Measurements from ENCODE around the gene LDLRAD2. TPM values are rescaled to one million over a fixed set of nuclear protein-coding genes. Genes with fewer than 3 reads are reported as not detected.
"Not testable (repeated sequence)": the region's sequence is repeated elsewhere in the genome, so short reads cannot be mapped to it uniquely, and the experiment has no call there.

Gene LDLRAD2
- total and polyA plus RNA-seq, 2 of the 8 experiments (the other 6 are each of a cell fraction or from before 2014, with no cell fraction given), result 0.48 to 0.74 TPM

GRCh38 chr1:21775985-21776562, 36.0 kb upstream of the LDLRAD2 start (continued):
- no peak for TF ChIP-seq RBBP5 (IDR thresholded peaks at IDR 0.05; ENCODE audit: borderline replicate concordance, low read depth, low read length)
- TF ChIP-seq KDM4A (IDR thresholded peaks at IDR 0.05; ENCODE audit: low read depth, low read length, severe bottlenecking), result no peak
- TF ChIP-seq SIN3A (conservative IDR thresholded peaks at IDR 0.05 in 1 of 2, IDR thresholded peaks at IDR 0.05 in 1 of 2; ENCODE audit: low read depth in 1 of 2, low read length in 2 of 2), result no peak

GRCh38 chr1:21776925-21777324, 35.1 kb upstream of the LDLRAD2 start:
- H3K27me3 ChIP-seq (replicated peaks in 1 of 4; ENCODE audit: control insufficient read depth in 3 of 4, extremely low read depth in 1 of 4, insufficient read depth in 3 of 4, low read length in 3 of 4); H4K20me1 ChIP-seq (replicated peaks in 1 of 2; ENCODE audit: control insufficient read depth in 1 of 2, insufficient read depth in 2 of 2, low read length in 2 of 2); H3K27ac ChIP-seq (ENCODE audit: low read depth, low read length); H2AFZ ChIP-seq (ENCODE audit: low read length); H3K4me1 ChIP-seq (replicated peaks in 1 of 4; ENCODE audit: control insufficient read depth in 3 of 4, insufficient read depth in 4 of 4, low read length in 3 of 4); H3K4ac ChIP-seq (replicated peaks; ENCODE audit: insufficient read length, low read depth, low read length); H3K18ac ChIP-seq (ENCODE audit: extremely low read depth, low read length); H2BK12ac ChIP-seq (ENCODE audit: low read depth, low read length); H2BK120ac ChIP-seq (replicated peaks; ENCODE audit: low read depth, low read length); H4K5ac ChIP-seq (ENCODE audit: insufficient read length, low read depth, low read length); POLR2A ChIA-PET (ENCODE audit: partially characterized antibody); H4K91ac ChIP-seq (replicated peaks; ENCODE audit: insufficient read length, low read length); H3K9ac ChIP-seq (replicated peaks in 1 of 4; ENCODE audit: extremely low read depth in 1 of 4, low read depth in 3 of 4, low read length in 3 of 4); H4K8ac ChIP-seq (ENCODE audit: extremely low read depth, insufficient read depth, low read length); H3K56ac ChIP-seq (replicated peaks; ENCODE audit: insufficient read length, low read depth, low read length); H3K36me3 ChIP-seq (ENCODE audit: control insufficient read depth in 2 of 4, insufficient read depth in 4 of 4, low read length in 3 of 4); H3K9me3 ChIP-seq (ENCODE audit: insufficient read depth in 2 of 2, low read depth in 1 of 2, low read length in 1 of 2); H2BK15ac ChIP-seq (ENCODE audit: low read length); H2BK5ac ChIP-seq (ENCODE audit: low read depth, low read length); DNase-seq (ENCODE audit: low read depth in 1 of 2, low spot score in 2 of 2); H3K14ac ChIP-seq (ENCODE audit: insufficient read length); H3K79me1 ChIP-seq (ENCODE audit: low read depth, low read length); H3K23me2 ChIP-seq (ENCODE audit: low read depth, low read length); FAIRE-seq; H3K23ac ChIP-seq (ENCODE audit: insufficient read length); H3K4me3 ChIP-seq (ENCODE audit: extremely low read depth in 1 of 4, insufficient read depth in 2 of 4, low read depth in 3 of 4, low read length in 4 of 4); H3K4me2 ChIP-seq (ENCODE audit: insufficient read depth in 1 of 2, low read depth in 2 of 2, low read length in 2 of 2); H2BK20ac ChIP-seq (ENCODE audit: low read length); H2AK5ac ChIP-seq (ENCODE audit: low read depth, low read length): not testable (repeated sequence)
- peaks cover 56 to 98% of the 10 kb centered on the region in 2 experiments for H3K79me2 ChIP-seq (ENCODE audit: control insufficient read depth in 1 of 2, insufficient read depth in 2 of 2, low read length in 2 of 2)
- CTCF ChIA-PET (ENCODE audit: partially characterized antibody), result interaction anchor here (0.6 kb wide), 1 partner anchor 848 kb away, joined by 3 read pairs; no protein-coding TSS in a partner anchor
- 81% methylated on average over 5 of the region's 5 CpGs; no CpG with 5 or more reads in 1 of the 2 experiments for WGBS, 2 experiments (ENCODE audit: extremely low coverage in 1 of 2, insufficient coverage in 1 of 2, insufficient read length in 1 of 2, insufficient replicate concordance in 2 of 2, low coverage in 1 of 2, low lambda C conversion rate in 2 of 2, missing lambda C conversion rate in 1 of 2)

Measured in H1 (cell line).